ENCODE measurements around the gene SP140L.
"Not testable (repeated sequence)": the region's sequence is repeated elsewhere in the genome, so short reads cannot be mapped to it uniquely, and the experiment has no call there.

SP140L gene

GRCh38 chr2:230419181-230419580, 92.2 kb downstream of the SP140L start:
- no peak for DNase-seq (ENCODE audit: low spot score)

- no peak for DNase-seq (ENCODE audit: low spot score)
Observed at GRCh38 chr2:230422149-230422548, 95.2 kb downstream of the SP140L start.

- no peak for DNase-seq (ENCODE audit: low spot score)
Observed at GRCh38 chr2:230423851-230424458, 97.0 kb downstream of the SP140L start.

GRCh38 chr2:230425377-230425776, 98.4 kb downstream of the SP140L start:
- no peak for DNase-seq (ENCODE audit: low spot score)

- DNase-seq (ENCODE audit: low spot score) = no peak
Observed at GRCh38 chr2:230429513-230429912, 102.5 kb downstream of the SP140L start.

- DNase-seq (ENCODE audit: low spot score) = no peak
Observed at GRCh38 chr2:230430957-230431910, 104.2 kb downstream of the SP140L start.

GRCh38 chr2:230434677-230435324, 107.8 kb downstream of the SP140L start:
- DNase-seq (ENCODE audit: low spot score) = no peak

GRCh38 chr2:230435431-230435830, 108.4 kb downstream of the SP140L start:
- DNase-seq (ENCODE audit: low spot score) = no peak

GRCh38 chr2:230439121-230439520, 112.1 kb downstream of the SP140L start:
- not testable (repeated sequence) for DNase-seq (ENCODE audit: low spot score)

GRCh38 chr2:230439590-230439989, 112.6 kb downstream of the SP140L start:
- peak; percentile 41 for DNase-seq (ENCODE audit: low spot score)

- no peak for DNase-seq (ENCODE audit: low spot score)
Observed at GRCh38 chr2:230441227-230441897, 114.4 kb downstream of the SP140L start.

GRCh38 chr2:230443541-230443940, 116.5 kb downstream of the SP140L start:
- no peak for DNase-seq (ENCODE audit: low spot score)

- no peak for DNase-seq (ENCODE audit: low spot score)
Observed at GRCh38 chr2:230444832-230445231, 117.8 kb downstream of the SP140L start.

GRCh38 chr2:230447036-230447435, 120.0 kb downstream of the SP140L start:
- DNase-seq (ENCODE audit: low spot score) = no peak

- DNase-seq (ENCODE audit: low spot score) = peak; percentile 61
Observed at GRCh38 chr2:230447455-230448451, 120.8 kb downstream of the SP140L start.

- no peak for DNase-seq (ENCODE audit: low spot score)
Observed at GRCh38 chr2:230449901-230450467, 123.0 kb downstream of the SP140L start.

GRCh38 chr2:230453006-230453405, 126.0 kb downstream of the SP140L start:
- DNase-seq (ENCODE audit: low spot score) = no peak
